K562 (cell line): Measurements from ENCODE around the gene HSPA1L. TPM values are rescaled to one million over a fixed set of nuclear protein-coding genes. Genes with fewer than 3 reads are reported as not detected.

Experiments
- ATAC-seq: fragments of 200-7000 bp; cut with Tn5 transposase; 3 replicates; pipeline ENCODE4 v1.9.1; 2020; ENCODE audit warnings: moderate library complexity
- BruUV-seq: library from RNA; stranded (reverse); fragments of 400-500 nt; replicated peaks from 2 replicates; lab custom pipeline; 2021; lab: Mats Ljungman, UMichigan
- CTCF ChIA-PET: fragments of 300-600 bp; formaldehyde crosslinking; extraction: SDS; loops from one replicate; lab custom pipeline; 2021; ENCODE audit warnings: low intra/inter-chr PET ratio; lab: Yijun Ruan, JAX
- POLR2A ChIA-PET: fragments of 300-600, 350-650 bp; sonication (Branson Sonifier 250); formaldehyde crosslinking; extraction: SDS; loops from one replicate; lab custom pipeline; 2021; ENCODE audit warnings: antibody characterized with exemption, inconsistent platforms; lab: Yijun Ruan, JAX
- DNase-seq, 4 experiments: peaks; one replicate each; pipeline versions ENCODE4 v3.0.0 to v3.0.0-alpha.2; 2011 to 2018; ENCODE audit warnings: low spot score in 3 of 4, mixed read lengths in 3 of 4; ENCODE audit errors: extremely low read depth in 1 of 4
- FAIRE-seq: peaks from 2 replicates; lab custom pipeline; 2011; peaks lifted over from hg19 to GRCh38; lab: Jason Lieb, UNC
- H2AFZ ChIP-seq: 2 replicates; pipeline ENCODE4 v1.6.0; 2011; ENCODE audit warnings: low read depth, low read length, control low read depth, inconsistent platforms
- H3K27ac ChIP-seq: fragments of 200-600 bp; 3 replicates; pipeline ENCODE4 v1.8.0; 2011; ENCODE audit warnings: low read depth, mild to moderate bottlenecking, control low read depth, inconsistent platforms, low read length, moderate library complexity, mixed read lengths; ENCODE audit errors: extremely low read depth
- H3K27me3 ChIP-seq, 2 experiments: fragments of 300-600 bp in 1 of 2; 2 replicates in 1 of 2; 3 replicates in 1 of 2; pipeline versions ENCODE4 v1.6.0 to v1.8.0; 2011; ENCODE audit warnings: inconsistent platforms in 2 of 2, low read length in 2 of 2, mild to moderate bottlenecking in 1 of 2, mixed read lengths in 1 of 2, moderate library complexity in 1 of 2; ENCODE audit not compliant: control insufficient read depth in 2 of 2, insufficient read depth in 2 of 2
- H3K36me3 ChIP-seq: fragments of 300-600 bp; 3 replicates; pipeline ENCODE4 v1.8.0; 2011; ENCODE audit warnings: mild to moderate bottlenecking, low read length, inconsistent platforms; ENCODE audit not compliant: control insufficient read depth, insufficient read depth
- H3K4me1 ChIP-seq, 2 experiments: fragments of 200-600 bp in 1 of 2; replicated peaks in 1 of 2; 2 replicates in 1 of 2; 3 replicates in 1 of 2; pipeline versions ENCODE4 v1.5.1 to v1.8.0; 2011; ENCODE audit warnings: inconsistent platforms in 2 of 2, low read length in 2 of 2, mild to moderate bottlenecking in 1 of 2, mixed read lengths in 1 of 2, moderate library complexity in 1 of 2; ENCODE audit not compliant: control insufficient read depth in 2 of 2, insufficient read depth in 2 of 2
- H3K4me2 ChIP-seq: 2 replicates; pipeline ENCODE4 v1.6.1; 2011; ENCODE audit warnings: low read length, control low read depth, inconsistent platforms, mixed read lengths; ENCODE audit not compliant: insufficient read depth
- H3K4me3 ChIP-seq: fragments of 200-600 bp; sonication (generic), shearing (Covaris generic); 2 replicates; pipeline ENCODE4 v1.5.1; 2016; ENCODE audit warnings: control low read depth, inconsistent platforms
- H3K79me2 ChIP-seq: fragments of 200-600 bp; 3 replicates; pipeline ENCODE4 v1.8.0; 2011; ENCODE audit warnings: low read length, inconsistent platforms; ENCODE audit not compliant: control insufficient read depth, insufficient read depth
- H3K9ac ChIP-seq, 2 experiments: 2 replicates each; pipeline versions ENCODE4 v1.6.0 to v1.6.1; 2011; ENCODE audit warnings: low read depth in 2 of 2, low read length in 2 of 2, control low read depth in 1 of 2, inconsistent platforms in 1 of 2, mild to moderate bottlenecking in 1 of 2, mixed read lengths in 1 of 2; ENCODE audit not compliant: insufficient read depth in 1 of 2
- H3K9me1 ChIP-seq: one replicate; pipeline ENCODE4 v1.6.0; 2011; ENCODE audit warnings: inconsistent platforms, mild to moderate bottlenecking, low read length, moderate library complexity; ENCODE audit not compliant: control insufficient read depth, insufficient read depth
- H3K9me3 ChIP-seq: replicated peaks from 2 replicates; pipeline ENCODE4 v1.5.1; 2011; ENCODE audit warnings: low read depth, low read length, inconsistent platforms; ENCODE audit not compliant: control insufficient read depth, insufficient read depth
- H4K20me1 ChIP-seq: replicated peaks from 2 replicates; pipeline ENCODE4 v1.6.1; 2011; ENCODE audit warnings: low read length, inconsistent platforms, mixed read lengths; ENCODE audit not compliant: control insufficient read depth, insufficient read depth
- AFF4 ChIP-seq: sonication (generic); formaldehyde crosslinking; IDR thresholded peaks from 2 replicates; pipeline ENCODE4 v1.8.0; 2023; ENCODE audit warnings: mild to moderate bottlenecking, missing genetic modification reagents
- E2F4 ChIP-seq: sonication (generic); formaldehyde crosslinking; IDR thresholded peaks from 2 replicates; pipeline ENCODE4 v1.8.0; 2022; ENCODE audit warnings: mild to moderate bottlenecking, low read depth, missing genetic modification reagents
- ETV5 ChIP-seq: sonication (generic); formaldehyde crosslinking; IDR thresholded peaks from 2 replicates; pipeline ENCODE4 v1.4.0; 2020; ENCODE audit warnings: low read depth, mild to moderate bottlenecking, missing genetic modification reagents
- HMG20B ChIP-seq: fragments of 250-450 bp; sonication (Bioruptor Pico); IDR thresholded peaks from 2 replicates; pipeline ENCODE4 v1.5.0; 2021; ENCODE audit warnings: mild to moderate bottlenecking
- KAT7 ChIP-seq: sonication (generic); formaldehyde crosslinking; IDR thresholded peaks from 2 replicates; pipeline ENCODE4 v1.8.0; 2022; ENCODE audit warnings: missing genetic modification reagents, mild to moderate bottlenecking, borderline replicate concordance
- LARP7 ChIP-seq: fragments of 450-650 bp; IDR thresholded peaks from 2 replicates; pipeline ENCODE4 v1.6.1; 2016
- MLLT1 ChIP-seq, 2 experiments: fragments of 450-650 bp; IDR thresholded peaks; 2 replicates each; pipeline ENCODE4 v1.6.1; 2016
- NCOR1 ChIP-seq: fragments of 450-650 bp; IDR thresholded peaks from 2 replicates; pipeline ENCODE4 v1.6.1; 2016; ENCODE audit warnings: mild to moderate bottlenecking, moderate library complexity
- PTBP1 ChIP-seq: fragments of 200-400 bp; formaldehyde crosslinking; IDR thresholded peaks from 2 replicates; pipeline ENCODE4 v1.6.1; 2017; ENCODE audit warnings: low read depth, low read length
- SIN3A ChIP-seq, 2 experiments: fragments of 150-350 bp in 1 of 2; IDR thresholded peaks; 2 replicates each; pipeline ENCODE4 v1.6.1; 2011 to 2016; ENCODE audit warnings: borderline replicate concordance in 2 of 2, low read depth in 2 of 2, low read length in 2 of 2, mild to moderate bottlenecking in 2 of 2, moderate library complexity in 2 of 2; ENCODE audit not compliant: control insufficient read depth in 1 of 2
- SRSF3 ChIP-seq: fragments of 200-400 bp; formaldehyde crosslinking; IDR thresholded peaks from 2 replicates; pipeline ENCODE4 v1.6.1; 2016; ENCODE audit warnings: mild to moderate bottlenecking, low read length, moderate library complexity; ENCODE audit not compliant: insufficient read depth
- ZBTB9 ChIP-seq: fragments of 450-650 bp; formaldehyde crosslinking; IDR thresholded peaks from 2 replicates; pipeline ENCODE4 v1.4.0; 2020; ENCODE audit warnings: mild to moderate bottlenecking, moderate library complexity
- ZNF124 ChIP-seq: sonication (generic); formaldehyde crosslinking; IDR thresholded peaks from 2 replicates; pipeline ENCODE4 v1.8.1; 2022; ENCODE audit warnings: missing genetic modification reagents
- WGBS: fragments of 100-300 bp; shearing (Covaris generic); methylation state at CpG from one replicate; pipeline ENCODE4 v1.1.6; 2016; ENCODE audit warnings: low coverage, mixed read lengths; ENCODE audit not compliant: insufficient coverage; ENCODE audit errors: missing lambda C conversion rate; 5-methylcytosine and 5-hydroxymethylcytosine counted together
- in situ Hi-C: fragments of 300-500 bp; cut with MboI; formaldehyde crosslinking; loops from 4 replicates; pipeline ENCODE4 v1.15.0; 2018; ENCODE audit warnings: inconsistent platforms, mixed read lengths
- intact Hi-C: fragments of 100-400 bp; cut with micrococcal nuclease; formaldehyde crosslinking; loops from 2 replicates; pipeline ENCODE4 v1.14.2; 2022
- polyA plus RNA-seq, 8 experiments: library from polyadenylated mRNA; depleted of rRNA in 4 of 8; stranded (reverse) in 5 of 8; unstranded in 3 of 8; fragments of >200 nt; fragmentation: Nextera tagmentation in 2 of 8; fragmentation: Illumina TruSeq in 1 of 8; extraction: Ambion mirVana in 2 of 8; extraction: Trizol in 1 of 8; gene quantifications; 2 replicates each; pipeline versions ENCODE4 v1.2.1 to v1.2.3, GENCODE V29; 2011 to 2014; ENCODE audit warnings: inconsistent platforms in 1 of 8, missing spikeins in 1 of 8
- total RNA-seq, 7 experiments: library from RNA; depleted of rRNA in 6 of 7; stranded (reverse); fragments of >200 nt in 6 of 7; fragmentation: Illumina TruSeq in 2 of 7; extraction: Trizol in 2 of 7; gene quantifications; 2 replicates each; pipeline versions ENCODE4 v1.2.1 to v1.2.3, GENCODE V29; 2011 to 2021; ENCODE audit warnings: low replicate concordance in 1 of 7

Gene HSPA1L
- total and polyA plus RNA-seq, 9 of the 15 experiments (the other 6 are each of a cell fraction or from before 2014, with no cell fraction given): 0.14 to 2.1 (median 1.3) TPM

GRCh38 chr6:31830886-31831335, 15.8 kb upstream of the HSPA1L start:
- peak overlapping the region; percentile 52 for H3K4me3 ChIP-seq
- H3K4me2 ChIP-seq: peak overlapping the region; percentile 77
- intact Hi-C loops: loop anchor here (1.0 to 2.0 kb wide), 3 partner anchors 59 to 151 kb away; no protein-coding TSS in a partner anchor
- no peak for DNase-seq
- peak overlapping the region; percentile 70 to 85 for H3K9ac ChIP-seq
- peaks cover 62% of the 10 kb centered on the region for H3K79me2 ChIP-seq
- BruUV-seq: no TSS peak
- in situ Hi-C loops: no loop called here
- ChIA-PET POLR2A (interaction anchor here (0.6 to 13.1 kb wide), 44 partner anchors 9 to 1007 kb away, joined by 3 to 229 read pairs (median 4); partner anchors contain the start of genes BAG6, C6orf47, CLIC1 and DDAH2), CTCF (interaction anchor here (1.1 to 2.8 kb wide), 3 partner anchors 35 to 60 kb away, joined by 5 to 24 read pairs (median 10); partner anchors contain the start of gene VARS1)
- no peak for FAIRE-seq
- no peak overlapping the region for H2AFZ ChIP-seq
- H3K9me1 ChIP-seq: no peaks in the 10 kb centered on the region
- peak overlapping the region; percentile 66 for H3K27ac ChIP-seq
- WGBS: 2% methylated on average over 6 of the region's 6 CpGs
- H3K4me1 ChIP-seq: peaks cover 30 to 51% of the 10 kb centered on the region in 2 experiments
- ATAC-seq: no peak
- H3K36me3 ChIP-seq: peaks cover 28% of the 10 kb centered on the region; the same call in 2 of the 3 replicates
- peaks cover 5% of the 10 kb centered on the region; the same call in 1 of the 2 replicates for H4K20me1 ChIP-seq
- H3K9me3 ChIP-seq: no peaks in the 10 kb centered on the region
- H3K27me3 ChIP-seq: no peaks in the 10 kb centered on the region
- TF ChIP-seq KAT7 (CRISPR knock-in tag) (0 out of 2 replicates have a peak, but pooled peaks have one; percentile 2), MLLT1 (IDR thresholded peaks at IDR 0.05) (peak in 1 of 2 experiments; percentile 27; a peak in 1 of 4 replicates), HMG20B (CRISPR knock-in tag) (0 out of 2 replicates have a peak, but pooled peaks have one; percentile 23), PTBP1 (no peak), LARP7 (0 out of 2 replicates have a peak, but pooled peaks have one; percentile 29), ETV5 (no peak), SIN3A (IDR thresholded peaks at IDR 0.05; ENCODE audit: borderline replicate concordance in 2 of 2, control insufficient read depth in 1 of 2, low read depth in 2 of 2, low read length in 2 of 2) (peak; percentile 22 to 53; a peak in 2 of 4 replicates), NCOR1 (no peak), E2F4 (CRISPR knock-in tag) (0 out of 2 replicates have a peak, but pooled peaks have one; percentile 51), SRSF3 (no peak), ZNF124 (CRISPR knock-in tag) (no peak), ZBTB9 (no peak), AFF4 (CRISPR knock-in tag) (no peak)
